ENCODE results near the gene SMCO3.

Gene SMCO3

GRCh38 chr12:14814014-14814413 lies at the start of gene SMCO3:
SMCO3 (minus strand) TSS chr12:14814182; CDS start chr12:14806680, 7,502 bp downstream.
- TF ChIP-seq CTCF (IDR thresholded peaks at IDR 0.05; ENCODE audit: low read depth, low read length): no peak
- H3K4me3 ChIP-seq (ENCODE audit: low read depth, low read length): no peak within 1 kb of the TSS

- H3K4me3 ChIP-seq (ENCODE audit: low read depth, low read length): no peak overlapping the region
- TF ChIP-seq CTCF (IDR thresholded peaks at IDR 0.05; ENCODE audit: low read depth, low read length): no peak
Observed at GRCh38 chr12:14860490-14860889, 46.5 kb upstream of the SMCO3 start.

- H3K4me3 ChIP-seq (ENCODE audit: low read depth, low read length): no peak overlapping the region
- no peak for TF ChIP-seq CTCF (IDR thresholded peaks at IDR 0.05; ENCODE audit: low read depth, low read length)
Observed at GRCh38 chr12:14858513-14858912, 44.5 kb upstream of the SMCO3 start.

GRCh38 chr12:14854586-14855183 lies 40.7 kb upstream of the SMCO3 start:
- no peak overlapping the region for H3K4me3 ChIP-seq (ENCODE audit: low read depth, low read length)
- TF ChIP-seq CTCF (IDR thresholded peaks at IDR 0.05; ENCODE audit: low read depth, low read length): no peak

- no peak overlapping the region for H3K4me3 ChIP-seq (ENCODE audit: low read depth, low read length)
- TF ChIP-seq CTCF (IDR thresholded peaks at IDR 0.05; ENCODE audit: low read depth, low read length): no peak
Observed at GRCh38 chr12:14853961-14854360, 40.0 kb upstream of the SMCO3 start.

- no peak for TF ChIP-seq CTCF (IDR thresholded peaks at IDR 0.05; ENCODE audit: low read depth, low read length)
- H3K4me3 ChIP-seq (ENCODE audit: low read depth, low read length): no peak overlapping the region
Observed at GRCh38 chr12:14852880-14853279, 38.9 kb upstream of the SMCO3 start.

GRCh38 chr12:14850929-14851663 lies 37.1 kb upstream of the SMCO3 start:
- H3K4me3 ChIP-seq (ENCODE audit: low read depth, low read length): no peak overlapping the region
- TF ChIP-seq CTCF (IDR thresholded peaks at IDR 0.05; ENCODE audit: low read depth, low read length): no peak
